Keratinocyte (primary cell): ENCODE data around the gene NT5DC3. TPM values are rescaled to one million over a fixed set of nuclear protein-coding genes. Genes with fewer than 3 reads are reported as not detected.

Source experiments
- DNase-seq: peaks from one replicate; pipeline ENCODE4 v3.0.0-alpha.2; 2011; ENCODE audit warnings: low read depth, missing footprints, low spot score
- FAIRE-seq: peaks from 2 replicates; lab custom pipeline; 2011; peaks lifted over from hg19 to GRCh38; lab: Jason Lieb, UNC
- H2AFZ ChIP-seq: 2 replicates; pipeline ENCODE4 v1.6.0; 2012; ENCODE audit warnings: low read length, control low read depth, inconsistent platforms; ENCODE audit not compliant: control insufficient read depth
- H3K27ac ChIP-seq: 2 replicates; pipeline ENCODE4 v1.5.1; 2011; ENCODE audit warnings: low read length; ENCODE audit not compliant: control insufficient read depth, insufficient read depth
- H3K27me3 ChIP-seq: 3 replicates; pipeline ENCODE4 v1.6.0; 2011; ENCODE audit warnings: low read length; ENCODE audit not compliant: control insufficient read depth, insufficient read depth; ENCODE audit errors: extremely low read depth
- H3K36me3 ChIP-seq, 2 experiments: 2 replicates in 1 of 2; 3 replicates in 1 of 2; pipeline ENCODE4 v1.5.1; 2011; ENCODE audit warnings: low read length in 2 of 2, mild to moderate bottlenecking in 1 of 2; ENCODE audit not compliant: control insufficient read depth in 2 of 2, insufficient read depth in 2 of 2; ENCODE audit errors: extremely low read depth in 1 of 2
- H3K4me1 ChIP-seq: 3 replicates; pipeline ENCODE4 v1.5.1; 2011; ENCODE audit warnings: low read length; ENCODE audit not compliant: control insufficient read depth, insufficient read depth; ENCODE audit errors: extremely low read depth
- H3K4me2 ChIP-seq: 3 replicates; pipeline ENCODE4 v1.6.0; 2011; ENCODE audit warnings: low read depth, low read length; ENCODE audit not compliant: control insufficient read depth, insufficient read depth; ENCODE audit errors: extremely low read depth
- H3K4me3 ChIP-seq, 3 experiments: fragments of 200-600 bp in 1 of 3; sonication (generic) in 1 of 3; 2 replicates in 2 of 3; 3 replicates in 1 of 3; pipeline ENCODE4 v1.5.1; 2011 to 2016; ENCODE audit warnings: low read length in 3 of 3, mild to moderate bottlenecking in 3 of 3, control low read depth in 2 of 3, inconsistent platforms in 1 of 3, low read depth in 1 of 3, mixed read lengths in 1 of 3, mixed run types in 1 of 3, moderate library complexity in 1 of 3; ENCODE audit not compliant: control insufficient read depth in 2 of 3, insufficient read depth in 2 of 3; ENCODE audit errors: extremely low read depth in 1 of 3
- H3K79me2 ChIP-seq: 2 replicates; pipeline ENCODE4 v1.6.0; 2012; ENCODE audit warnings: low read length; ENCODE audit not compliant: control insufficient read depth, insufficient read depth
- H3K9ac ChIP-seq: 3 replicates; pipeline ENCODE4 v1.6.0; 2011; ENCODE audit warnings: low read length; ENCODE audit not compliant: control insufficient read depth, insufficient read depth; ENCODE audit errors: extremely low read depth
- H3K9me1 ChIP-seq: 3 replicates; pipeline ENCODE4 v1.6.0; 2011; ENCODE audit warnings: low read length; ENCODE audit not compliant: control insufficient read depth, insufficient read depth; ENCODE audit errors: extremely low read depth
- H3K9me3 ChIP-seq: 2 replicates; pipeline ENCODE4 v1.5.1; 2012; ENCODE audit warnings: low read depth, low read length; ENCODE audit not compliant: control insufficient read depth
- H4K20me1 ChIP-seq: 3 replicates; pipeline ENCODE4 v1.6.0; 2011; ENCODE audit warnings: low read length; ENCODE audit not compliant: control insufficient read depth, insufficient read depth; ENCODE audit errors: extremely low read depth
- EZH2 ChIP-seq: IDR thresholded peaks from one replicate; pipeline ENCODE4 v1.6.1; 2012; ENCODE audit warnings: inconsistent platforms, mild to moderate bottlenecking, low read length, moderate library complexity
- dilution Hi-C: fragments of 300-500 bp; cut with MboI; formaldehyde crosslinking; loops from one replicate; pipeline ENCODE4 v1.7.0; 2020; ENCODE audit warnings: low sequenced_read_pairs; ENCODE audit not compliant: extremely low pct_ligation_motif_present
- polyA plus RNA-seq, 5 experiments: library from polyadenylated mRNA; depleted of rRNA in 3 of 5; stranded (reverse) in 3 of 5; stranded (forward) in 1 of 5; unstranded in 1 of 5; fragments of >200 nt; gene quantifications; 1 replicate in 1 of 5; 2 replicates in 3 of 5; 3 replicates in 1 of 5; pipeline versions ENCODE4 v1.2.1 to v1.2.3, GENCODE V29; 2011 to 2012; ENCODE audit warnings: missing spikeins in 2 of 5, low read depth in 1 of 5, low replicate concordance in 1 of 5
- TF ChIP-seq, protein P1 (sequence below), 3 experiments: IDR thresholded peaks in 1 of 3; conservative IDR thresholded peaks in 1 of 3; optimal IDR thresholded peaks in 1 of 3; 2 replicates in 2 of 3; 3 replicates in 1 of 3; pipeline versions ENCODE3 to v1.5.1; 2011; ENCODE audit warnings: low read length in 3 of 3, mild to moderate bottlenecking in 3 of 3, moderate library complexity in 2 of 3, control low read depth in 1 of 3, inconsistent platforms in 1 of 3; ENCODE audit not compliant: insufficient read depth in 2 of 3; ENCODE audit errors: extremely low read depth in 1 of 3

The NT5DC3 gene
- polyA plus RNA-seq, 1 donor (not counting 4 experiments of a cell fraction or from before 2014, with no cell fraction given) = 12.8 TPM

DNA sequence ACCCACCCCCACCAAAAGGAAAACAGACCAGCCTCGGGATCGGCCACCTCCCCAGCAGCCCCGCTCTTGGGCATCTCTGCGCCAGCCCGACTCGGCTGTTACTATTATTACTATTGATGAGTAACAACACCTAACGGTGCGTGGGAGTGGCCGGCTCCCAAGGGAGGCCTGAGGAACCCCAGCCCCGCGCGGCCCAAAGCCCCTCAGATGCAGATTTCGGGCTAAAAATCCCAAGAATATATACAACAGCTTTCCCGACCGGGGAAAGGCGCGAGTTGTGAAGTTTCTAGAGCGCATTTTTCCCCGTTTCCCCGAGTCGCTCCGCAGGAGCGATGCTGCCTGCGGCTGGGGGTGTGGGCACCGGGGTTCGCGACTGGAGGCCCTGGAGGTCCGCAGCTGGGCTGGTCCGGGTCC lies 565 bp downstream of the NT5DC3 start:
- Histone ChIP-seq H3K79me2 (peaks cover 55% of the 10 kb centered on the region), H3K9me3 (no peaks in the 10 kb centered on the region), H3K9me1 (no peaks in the 10 kb centered on the region), H3K9ac (peak overlapping the region; percentile 87), H4K20me1 (peaks cover 2% of the 10 kb centered on the region), H3K27me3 (no peaks in the 10 kb centered on the region), H3K27ac (peak overlapping the region; percentile 68), H3K4me2 (peak overlapping the region; percentile 61), H3K4me3 (peak overlapping the region; percentile 60 to 95 (median 85)), H3K4me1 (peaks cover 22% of the 10 kb centered on the region), H3K36me3 (peaks cover 0 to 3% of the 10 kb centered on the region in 2 experiments), H2AFZ (no peak overlapping the region)
- no peak for FAIRE-seq
- dilution Hi-C loops = no loop called here
- no peak for TF ChIP-seq EZH2
- TF ChIP-seq, protein P1, sequence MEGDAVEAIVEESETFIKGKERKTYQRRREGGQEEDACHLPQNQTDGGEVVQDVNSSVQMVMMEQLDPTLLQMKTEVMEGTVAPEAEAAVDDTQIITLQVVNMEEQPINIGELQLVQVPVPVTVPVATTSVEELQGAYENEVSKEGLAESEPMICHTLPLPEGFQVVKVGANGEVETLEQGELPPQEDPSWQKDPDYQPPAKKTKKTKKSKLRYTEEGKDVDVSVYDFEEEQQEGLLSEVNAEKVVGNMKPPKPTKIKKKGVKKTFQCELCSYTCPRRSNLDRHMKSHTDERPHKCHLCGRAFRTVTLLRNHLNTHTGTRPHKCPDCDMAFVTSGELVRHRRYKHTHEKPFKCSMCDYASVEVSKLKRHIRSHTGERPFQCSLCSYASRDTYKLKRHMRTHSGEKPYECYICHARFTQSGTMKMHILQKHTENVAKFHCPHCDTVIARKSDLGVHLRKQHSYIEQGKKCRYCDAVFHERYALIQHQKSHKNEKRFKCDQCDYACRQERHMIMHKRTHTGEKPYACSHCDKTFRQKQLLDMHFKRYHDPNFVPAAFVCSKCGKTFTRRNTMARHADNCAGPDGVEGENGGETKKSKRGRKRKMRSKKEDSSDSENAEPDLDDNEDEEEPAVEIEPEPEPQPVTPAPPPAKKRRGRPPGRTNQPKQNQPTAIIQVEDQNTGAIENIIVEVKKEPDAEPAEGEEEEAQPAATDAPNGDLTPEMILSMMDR (optimal IDR thresholded peaks at IDR 0.05 in 1 of 3, IDR thresholded peaks at IDR 0.05 in 1 of 3, conservative IDR thresholded peaks at IDR 0.05 in 1 of 3; ENCODE audit: extremely low read depth in 1 of 3, insufficient read depth in 2 of 3, low read length in 3 of 3) = no peak
- DNase-seq = no peak

DNA sequence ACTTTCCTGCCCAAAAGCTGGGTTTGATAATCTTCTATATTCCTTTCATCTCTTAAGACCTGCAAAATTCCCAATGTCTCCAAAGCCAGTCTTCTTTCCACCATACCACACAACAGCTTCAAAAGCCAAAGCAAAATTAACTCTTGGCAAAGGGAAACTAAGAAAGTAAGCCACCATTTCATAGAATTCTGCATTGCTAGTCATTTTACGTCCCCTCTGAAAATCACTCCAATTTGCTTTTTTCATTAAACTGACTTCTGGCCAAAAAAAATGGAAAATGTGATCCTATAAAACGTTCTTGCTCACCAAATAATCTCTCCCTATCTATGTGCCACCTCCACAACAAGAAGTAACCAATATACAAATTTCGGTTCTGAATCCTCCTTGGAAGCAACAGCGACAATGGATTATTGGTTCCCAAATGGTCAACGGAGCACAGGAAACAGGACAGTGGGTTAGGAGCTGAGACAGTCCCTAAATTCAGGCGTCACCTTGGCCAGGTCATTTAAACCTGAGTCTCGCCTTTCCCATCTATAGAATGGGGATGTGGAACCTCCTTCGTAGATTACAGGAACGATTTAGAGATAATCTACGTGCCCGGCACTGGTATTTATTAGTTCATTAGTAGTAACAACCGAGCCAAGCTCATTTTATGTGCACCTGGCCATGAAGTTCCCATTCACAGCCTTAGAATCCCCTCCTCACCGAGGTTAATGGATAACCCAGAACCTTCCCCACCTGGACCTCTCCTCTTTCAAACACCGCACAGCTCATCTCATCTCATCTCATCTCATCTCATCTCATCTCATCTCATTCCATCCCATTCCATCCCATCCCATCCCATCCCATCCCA lies 1.2 kb downstream of the NT5DC3 start:
- no peaks in the 10 kb centered on the region for H3K9me1 ChIP-seq
- peaks cover 0 to 3% of the 10 kb centered on the region in 2 experiments for H3K36me3 ChIP-seq
- no peak for DNase-seq
- no peaks in the 10 kb centered on the region for H3K9me3 ChIP-seq
- no peak for TF ChIP-seq EZH2
- TF ChIP-seq, protein P1 (optimal IDR thresholded peaks at IDR 0.05 in 1 of 3, IDR thresholded peaks at IDR 0.05 in 1 of 3, conservative IDR thresholded peaks at IDR 0.05 in 1 of 3; ENCODE audit: extremely low read depth in 1 of 3, insufficient read depth in 2 of 3, low read length in 3 of 3) = no peak
- peak overlapping the region; percentile 60 to 95 (median 85) for H3K4me3 ChIP-seq
- no peaks in the 10 kb centered on the region for H3K27me3 ChIP-seq
- H4K20me1 ChIP-seq = peaks cover 2% of the 10 kb centered on the region
- dilution Hi-C loops = no loop called here
- H3K4me2 ChIP-seq = peak overlapping the region; percentile 61
- peak; percentile 17 for FAIRE-seq
- H2AFZ ChIP-seq = no peak overlapping the region
- peaks cover 22% of the 10 kb centered on the region for H3K4me1 ChIP-seq
- H3K9ac ChIP-seq = peak overlapping the region; percentile 87
- H3K79me2 ChIP-seq = peaks cover 61% of the 10 kb centered on the region
- peak overlapping the region; percentile 68 for H3K27ac ChIP-seq
